LNCAP (cell line): ENCODE results near the gene AOC2.

Experiments
- CTCF ChIP-seq: fragments of 450-650 bp; IDR thresholded peaks from 2 replicates; pipeline ENCODE4 v1.5.1; 2017; ENCODE audit warnings: mild to moderate bottlenecking

AOC2 gene

GRCh38 chr17:42893359-42893758, 49.0 kb downstream of the AOC2 start:
- TF ChIP-seq CTCF, result no peak

GRCh38 chr17:42894283-42895184, 50.2 kb downstream of the AOC2 start:
- no peak for TF ChIP-seq CTCF

GRCh38 chr17:42895185-42895555, 50.8 kb downstream of the AOC2 start:
- no peak for TF ChIP-seq CTCF

GRCh38 chr17:42898147-42898811, 53.9 kb downstream of the AOC2 start:
- no peak for TF ChIP-seq CTCF
